ENCODE measurements around the gene SLC24A3. TPM values are rescaled to one million over a fixed set of nuclear protein-coding genes. Genes with fewer than 3 reads are reported as not detected.

Gene SLC24A3
- total RNA-seq, 1 donor from 2014 or later: not detected

GRCh38 chr20:19642860-19643259, 430.4 kb downstream of the SLC24A3 start:
- ATAC-seq (ENCODE audit: low read depth) (no peak), DNase-seq (no peak)
- H3K4me1 Mint-ChIP-seq: no peaks in the 10 kb centered on the region
- no peak overlapping the region for H3K4me3 Mint-ChIP-seq
- intact Hi-C loops (cut with micrococcal nuclease): no loop called here
- ChIA-PET POLR2A (no interaction called here), CTCF (interaction anchor here (1.0 kb wide), 1 partner anchor 20 kb away, joined by 3 read pairs; no protein-coding TSS in a partner anchor)
- H3K27me3 Mint-ChIP-seq: peaks cover 3% of the 10 kb centered on the region
- H3K27ac Mint-ChIP-seq: no peak overlapping the region
- no peak for TF ChIP-seq CTCF (IDR thresholded peaks at IDR 0.05)
- no peaks in the 10 kb centered on the region for H3K36me3 Mint-ChIP-seq (ENCODE audit: low read depth)
- no peaks in the 10 kb centered on the region for H3K9me3 Mint-ChIP-seq

DNA sequence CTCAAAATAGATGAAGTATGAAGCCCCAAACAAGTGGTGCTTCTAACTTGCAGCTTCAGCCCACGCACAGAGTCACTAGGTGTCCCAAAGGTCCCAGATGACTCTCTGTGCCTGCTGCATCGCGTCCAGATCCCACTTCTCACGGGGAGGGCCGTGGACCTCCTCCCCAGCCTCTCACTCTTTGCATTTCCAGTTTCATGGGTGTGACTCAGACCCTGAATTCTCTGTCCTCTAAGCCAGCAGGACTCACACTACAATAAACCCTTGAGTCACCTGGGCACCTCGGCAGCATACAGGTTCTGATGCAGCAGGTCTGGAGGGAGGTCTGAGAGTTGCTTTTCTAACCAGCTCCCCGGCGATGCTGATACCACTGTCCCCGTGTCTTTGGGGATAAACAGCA, 431.6 kb downstream of the SLC24A3 start:
- Mint-ChIP-seq H3K4me1 (no peaks in the 10 kb centered on the region), H3K4me3 (no peak overlapping the region), H3K27ac (no peak overlapping the region), H3K9me3 (no peaks in the 10 kb centered on the region), H3K36me3 (ENCODE audit: low read depth) (no peaks in the 10 kb centered on the region), H3K27me3 (peaks cover 2% of the 10 kb centered on the region)
- intact Hi-C loops (cut with micrococcal nuclease): no loop called here
- POLR2A ChIA-PET: no interaction called here
- CTCF ChIA-PET: interaction anchor here (1.0 kb wide), 1 partner anchor 19 kb away, joined by 3 read pairs; no protein-coding TSS in a partner anchor
- ATAC-seq (ENCODE audit: low read depth) (no peak), DNase-seq (no peak)
- no peak for TF ChIP-seq CTCF (IDR thresholded peaks at IDR 0.05)

GRCh38 chr20:19646963-19647362, 434.5 kb downstream of the SLC24A3 start:
- intact Hi-C loops (cut with micrococcal nuclease): no loop called here
- DNase-seq: no peak
- POLR2A ChIA-PET: no interaction called here

GRCh38 chr20:19648024-19648423, 435.6 kb downstream of the SLC24A3 start:
- intact Hi-C loops (cut with micrococcal nuclease): no loop called here
- peaks cover 13% of the 10 kb centered on the region for H3K4me1 Mint-ChIP-seq
- ChIA-PET POLR2A (no interaction called here), CTCF (interaction anchor here (0.5 to 2.5 kb wide), 2 partner anchors 13 to 1652 kb away, joined by 3 to 6 read pairs; no protein-coding TSS in a partner anchor)
- ATAC-seq (ENCODE audit: low read depth): no peak
- TF ChIP-seq CTCF (IDR thresholded peaks at IDR 0.05): no peak
- H3K27ac Mint-ChIP-seq: no peak overlapping the region
- DNase-seq: no peak
- peaks cover 4% of the 10 kb centered on the region for H3K27me3 Mint-ChIP-seq
- H3K4me3 Mint-ChIP-seq: no peak overlapping the region
- H3K9me3 Mint-ChIP-seq: peaks cover 6% of the 10 kb centered on the region
- no peaks in the 10 kb centered on the region for H3K36me3 Mint-ChIP-seq (ENCODE audit: low read depth)

More at GRCh38 chr20:19646963-19647362, 434.5 kb downstream of the SLC24A3 start:
- no peaks in the 10 kb centered on the region for H3K36me3 Mint-ChIP-seq (ENCODE audit: low read depth)
- H3K4me3 Mint-ChIP-seq: no peak overlapping the region
- H3K4me1 Mint-ChIP-seq: peaks cover 2% of the 10 kb centered on the region
- CTCF ChIA-PET: interaction anchor here (2.5 kb wide), 1 partner anchor 14 kb away, joined by 6 read pairs; no protein-coding TSS in a partner anchor
- ATAC-seq (ENCODE audit: low read depth): no peak
- no peak for TF ChIP-seq CTCF (IDR thresholded peaks at IDR 0.05)
- H3K27me3 Mint-ChIP-seq: peaks cover 4% of the 10 kb centered on the region
- H3K27ac Mint-ChIP-seq: no peak overlapping the region
- peaks cover 6% of the 10 kb centered on the region for H3K9me3 Mint-ChIP-seq

DNA sequence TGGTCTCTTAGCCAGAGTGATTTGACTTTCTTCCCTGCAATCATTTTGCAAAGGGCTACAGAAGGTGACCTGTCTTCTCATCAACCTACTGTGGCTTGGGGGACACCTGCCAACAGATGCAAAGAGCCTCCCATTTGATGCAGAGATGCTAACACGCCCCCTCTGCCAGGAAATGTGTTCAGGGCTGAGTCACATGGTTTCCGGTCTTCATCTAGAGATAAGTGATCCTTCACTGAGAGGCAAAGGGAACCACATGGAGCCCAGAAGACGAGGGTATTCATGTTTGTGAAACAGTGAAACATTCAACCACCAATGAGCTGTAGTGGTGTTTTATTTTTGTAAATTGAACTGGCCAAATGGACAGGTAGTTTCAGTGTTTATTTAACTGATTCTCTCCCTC, 436.6 kb downstream of the SLC24A3 start:
- ChIA-PET POLR2A (no interaction called here), CTCF (interaction anchor here (2.5 kb wide), 1 partner anchor 12 kb away, joined by 6 read pairs; no protein-coding TSS in a partner anchor)
- Mint-ChIP-seq H3K4me1 (peaks cover 15% of the 10 kb centered on the region), H3K4me3 (no peak overlapping the region), H3K9me3 (peaks cover 6% of the 10 kb centered on the region), H3K27me3 (peaks cover 4% of the 10 kb centered on the region), H3K36me3 (ENCODE audit: low read depth) (no peaks in the 10 kb centered on the region), H3K27ac (no peak overlapping the region)
- intact Hi-C loops (cut with micrococcal nuclease): no loop called here
- no peak for TF ChIP-seq CTCF (IDR thresholded peaks at IDR 0.05)
- no peak for ATAC-seq (ENCODE audit: low read depth)
- no peak for DNase-seq
